ENCODE results near the gene AFF3.

DNA sequence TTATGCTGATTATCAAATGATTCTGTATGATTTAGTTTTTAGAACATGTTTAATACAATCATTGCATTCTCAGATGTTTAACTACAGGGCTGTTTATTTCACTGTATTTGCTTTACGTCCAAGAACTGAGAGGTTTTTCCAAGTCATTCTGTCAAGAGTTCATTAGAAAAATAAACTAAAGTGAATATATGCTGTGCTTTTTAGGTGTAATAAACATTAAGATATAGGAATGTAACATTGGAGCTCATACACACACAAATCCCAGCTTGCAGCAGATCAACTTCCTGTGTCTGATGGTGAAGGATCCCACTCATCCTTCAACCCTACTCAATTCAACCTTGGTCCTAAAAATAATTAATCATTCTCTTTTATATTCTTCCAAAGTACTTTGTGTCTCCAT is 285.0 kb downstream of the AFF3 start:
- TF ChIP-seq, protein P1, sequence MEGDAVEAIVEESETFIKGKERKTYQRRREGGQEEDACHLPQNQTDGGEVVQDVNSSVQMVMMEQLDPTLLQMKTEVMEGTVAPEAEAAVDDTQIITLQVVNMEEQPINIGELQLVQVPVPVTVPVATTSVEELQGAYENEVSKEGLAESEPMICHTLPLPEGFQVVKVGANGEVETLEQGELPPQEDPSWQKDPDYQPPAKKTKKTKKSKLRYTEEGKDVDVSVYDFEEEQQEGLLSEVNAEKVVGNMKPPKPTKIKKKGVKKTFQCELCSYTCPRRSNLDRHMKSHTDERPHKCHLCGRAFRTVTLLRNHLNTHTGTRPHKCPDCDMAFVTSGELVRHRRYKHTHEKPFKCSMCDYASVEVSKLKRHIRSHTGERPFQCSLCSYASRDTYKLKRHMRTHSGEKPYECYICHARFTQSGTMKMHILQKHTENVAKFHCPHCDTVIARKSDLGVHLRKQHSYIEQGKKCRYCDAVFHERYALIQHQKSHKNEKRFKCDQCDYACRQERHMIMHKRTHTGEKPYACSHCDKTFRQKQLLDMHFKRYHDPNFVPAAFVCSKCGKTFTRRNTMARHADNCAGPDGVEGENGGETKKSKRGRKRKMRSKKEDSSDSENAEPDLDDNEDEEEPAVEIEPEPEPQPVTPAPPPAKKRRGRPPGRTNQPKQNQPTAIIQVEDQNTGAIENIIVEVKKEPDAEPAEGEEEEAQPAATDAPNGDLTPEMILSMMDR (IDR thresholded peaks at IDR 0.05), result no peak
- TF ChIP-seq POLR2A (IDR thresholded peaks at IDR 0.05) (no peak), POLR2AphosphoS5 (IDR thresholded peaks at IDR 0.05) (no peak)
